CD4-positive, alpha-beta T cell treated with Interferon alpha-2 for 1 hour (primary cell): ENCODE results near the gene TSFM.
A peak's percentile ranks its signal among the peaks of the same experiment; 100 is the strongest.

Experiments used
- DNase-seq, 2 donors: peaks; one replicate each; pipeline ENCODE4 v3.0.0-alpha.2; 2020 to 2022

Gene TSFM

GRCh38 chr12:57749061-57749460, 33.5 kb upstream of the TSFM start:
- DNase-seq = no peak

DNA sequence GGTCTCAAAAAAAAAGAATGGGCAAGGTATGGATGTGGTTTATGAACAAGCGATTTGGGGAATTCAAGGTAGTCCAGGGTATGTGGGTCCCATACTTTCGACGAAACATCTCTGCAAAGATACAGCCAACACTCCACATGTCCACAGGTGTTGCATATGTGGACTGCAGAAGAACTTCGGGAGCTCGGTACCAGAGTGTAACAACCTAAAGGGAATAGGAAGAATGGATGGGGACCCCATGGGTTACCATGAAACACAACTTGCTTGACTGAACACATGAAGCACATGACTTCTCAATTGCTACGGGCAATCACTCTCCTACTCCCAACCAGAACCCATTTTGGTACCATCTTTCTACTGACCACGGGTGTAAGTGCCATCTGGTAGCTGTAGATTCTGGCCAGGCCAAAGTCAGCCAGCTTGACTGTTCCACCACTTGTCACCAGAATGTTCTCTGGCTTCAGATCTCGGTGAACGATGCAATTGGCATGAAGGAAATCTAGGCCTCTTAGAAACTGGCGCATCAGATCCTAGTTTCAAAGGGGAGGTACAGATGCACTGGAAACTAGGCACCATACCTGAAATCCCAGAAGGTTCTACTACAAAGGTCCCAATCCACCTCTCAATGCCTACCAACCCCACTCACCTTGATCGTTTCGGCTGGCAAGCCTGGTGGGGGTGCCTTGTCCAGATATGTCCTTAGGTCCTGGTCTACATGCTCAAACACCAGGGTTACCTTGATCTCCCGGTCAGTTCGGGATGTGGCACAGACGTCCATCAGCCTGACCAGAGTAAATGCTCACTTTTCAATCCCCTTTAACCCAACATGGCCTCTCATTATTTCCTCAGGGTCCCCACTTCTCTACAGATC, 31.8 kb upstream of the TSFM start:
- no peak for DNase-seq

DNA sequence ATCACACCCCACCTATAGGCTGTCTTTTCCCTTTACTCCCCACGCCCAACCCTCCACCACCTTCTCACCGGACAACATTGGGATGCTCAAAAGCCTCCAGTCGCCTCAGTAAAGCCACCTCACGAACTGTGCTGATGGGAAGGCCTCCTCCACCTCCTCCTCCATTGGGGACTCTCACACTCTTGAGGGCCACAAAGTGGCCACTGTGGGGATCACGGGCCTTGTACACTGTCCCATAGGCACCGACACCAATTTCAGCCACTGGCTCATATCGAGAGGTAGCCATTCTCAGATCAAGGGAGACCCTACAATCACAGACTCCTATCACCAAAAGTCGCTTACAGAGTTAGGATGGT, 31.2 kb upstream of the TSFM start:
- DNase-seq = no peak

DNA sequence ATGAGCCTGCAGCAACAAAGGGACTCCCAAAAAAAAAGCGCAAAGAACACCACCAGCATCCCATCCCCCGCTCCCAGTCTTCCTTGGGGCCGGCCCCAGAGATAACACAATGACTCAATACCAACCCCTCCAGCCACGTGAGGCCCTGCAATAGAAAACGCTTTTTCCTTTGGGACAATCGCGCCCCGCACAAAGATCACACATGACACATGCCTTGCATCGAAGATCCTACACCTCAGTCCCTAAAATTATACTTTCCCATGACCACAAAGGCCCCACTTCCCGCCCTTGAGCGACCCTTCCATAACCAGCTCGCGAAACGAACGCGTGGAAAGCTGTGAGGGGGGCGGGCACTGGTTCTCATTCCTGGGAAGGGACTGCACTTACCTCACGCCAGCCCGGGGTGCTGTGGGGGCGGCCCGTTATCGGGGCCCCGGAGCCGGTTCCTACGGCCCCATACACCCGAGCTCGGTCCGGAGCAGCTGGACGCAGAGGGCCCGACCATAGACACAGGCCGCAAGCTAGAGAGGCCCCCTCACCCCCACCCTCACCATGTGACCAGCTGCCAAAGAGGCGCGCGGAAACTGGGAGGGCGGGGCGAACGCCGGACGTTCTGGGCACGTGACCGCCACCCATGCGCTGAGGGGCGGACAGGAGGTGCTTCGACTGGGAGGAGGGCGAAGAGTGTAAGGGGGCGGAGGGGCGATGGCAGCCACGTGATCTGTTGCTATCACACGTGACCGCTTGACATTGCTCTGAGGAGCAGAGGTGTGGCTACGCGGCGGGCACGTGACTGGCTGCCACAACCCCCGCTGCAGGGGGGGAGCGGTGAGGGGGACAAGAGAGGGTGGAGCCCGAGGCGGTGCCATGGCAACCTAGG, 30.6 kb upstream of the TSFM start, which contains the start of gene CDK4:
CDK4 (minus strand) TSS at position 523 of the 880 bp plus-strand sequence. CDS start 593 bp downstream, outside the sequence.
- peak; percentile 99 to 100 for DNase-seq

DNA sequence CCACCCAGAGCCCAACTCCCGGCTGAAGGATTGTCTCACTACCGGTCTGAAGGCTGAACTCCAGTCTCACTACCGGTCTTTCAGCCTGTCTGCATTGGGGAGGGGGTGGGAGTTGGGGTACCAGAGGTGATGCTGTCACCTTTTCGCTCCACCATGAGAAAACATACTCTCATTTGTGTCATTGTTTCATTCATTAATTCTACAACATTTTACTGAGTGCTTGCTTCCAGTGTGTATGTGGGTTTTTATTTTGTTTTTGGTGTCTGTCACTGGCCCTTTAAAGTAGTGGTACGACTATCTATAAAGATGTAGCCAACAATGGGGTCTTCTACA, 30.0 kb upstream of the TSFM start:
- DNase-seq = no peak

GRCh38 chr12:57753756-57754337, 28.7 kb upstream of the TSFM start:
- no peak for DNase-seq

- peak; percentile 88 to 93 for DNase-seq
These were observed 28.0 kb upstream of the TSFM start, which contains the start of gene MARCHF9 for GRCh38 chr12:57754411-57755193. Gene MARCHF9, plus strand, starts transcription at chr12:57755103. Its CDS starts 426 bp downstream, at chr12:57755529.

- DNase-seq = no peak
These were observed 27.5 kb upstream of the TSFM start for GRCh38 chr12:57755194-57755453.

DNA sequence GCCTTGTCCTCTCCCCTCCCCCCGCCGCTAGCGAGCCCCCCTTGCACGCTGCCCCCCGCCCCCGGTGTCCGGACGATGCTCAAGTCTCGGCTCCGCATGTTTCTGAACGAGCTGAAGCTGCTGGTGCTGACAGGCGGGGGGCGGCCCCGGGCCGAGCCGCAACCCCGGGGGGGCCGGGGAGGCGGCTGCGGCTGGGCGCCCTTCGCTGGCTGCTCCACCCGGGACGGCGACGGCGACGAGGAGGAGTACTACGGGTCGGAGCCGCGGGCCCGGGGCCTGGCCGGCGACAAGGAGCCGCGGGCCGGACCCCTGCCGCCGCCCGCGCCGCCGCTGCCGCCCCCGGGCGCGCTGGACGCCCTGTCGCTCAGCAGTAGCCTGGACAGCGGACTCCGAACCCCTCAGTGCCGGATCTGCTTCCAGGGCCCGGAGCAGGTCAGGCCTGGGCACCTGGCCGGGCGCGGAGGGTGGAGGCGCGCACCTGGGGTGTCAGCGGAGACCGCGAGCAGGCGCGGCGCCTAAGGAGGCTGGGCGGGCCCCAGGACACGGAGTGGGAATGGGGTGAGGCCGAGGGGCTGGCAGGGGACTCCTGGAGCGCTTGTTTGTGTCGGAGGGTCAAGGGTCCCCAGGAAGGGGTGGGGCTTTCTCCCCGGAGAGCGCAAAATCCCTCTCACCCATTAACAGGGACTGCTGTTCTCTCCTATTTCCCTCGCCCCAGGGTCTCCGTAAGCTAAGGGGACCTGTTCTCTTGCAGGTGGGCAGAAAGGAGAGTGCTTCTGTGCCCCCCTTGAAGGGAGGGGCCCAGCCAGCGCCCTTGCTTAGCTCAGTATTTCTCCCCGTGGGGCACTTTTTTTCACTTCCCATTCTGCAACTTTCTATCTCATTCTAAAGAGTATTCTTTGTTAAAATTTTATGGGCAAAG, 26.9 kb upstream of the TSFM start:
- peak in 1 of 2 donors; percentile 52 for DNase-seq

GRCh38 chr12:57756406-57757341, 25.9 kb upstream of the TSFM start:
- peak; percentile 71 to 81 for DNase-seq

DNA sequence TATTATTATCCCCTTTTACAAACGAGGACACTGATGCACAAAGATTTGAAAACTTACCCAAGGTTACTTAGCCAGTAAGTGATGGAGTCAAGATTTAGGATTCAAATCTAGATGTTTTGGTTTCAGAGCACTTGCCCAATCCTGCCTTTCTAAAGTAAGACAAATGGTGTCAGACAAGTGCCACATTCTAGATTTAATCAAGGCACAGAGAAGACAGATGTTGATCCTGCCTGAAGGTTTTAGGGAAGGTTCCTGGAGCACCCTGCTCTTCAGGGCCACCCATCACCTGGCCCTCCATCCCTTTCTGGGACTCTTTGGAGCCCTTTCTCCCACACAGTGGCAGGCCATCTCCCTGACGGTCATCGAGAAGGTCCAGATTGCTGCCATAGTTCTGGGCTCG, 24.8 kb upstream of the TSFM start:
- no peak for DNase-seq

- no peak for DNase-seq
These were observed 23.8 kb upstream of the TSFM start for GRCh38 chr12:57758552-57759359.

- DNase-seq = peak; percentile 42 to 69
These were observed 23.1 kb upstream of the TSFM start for GRCh38 chr12:57759360-57759980.

DNA sequence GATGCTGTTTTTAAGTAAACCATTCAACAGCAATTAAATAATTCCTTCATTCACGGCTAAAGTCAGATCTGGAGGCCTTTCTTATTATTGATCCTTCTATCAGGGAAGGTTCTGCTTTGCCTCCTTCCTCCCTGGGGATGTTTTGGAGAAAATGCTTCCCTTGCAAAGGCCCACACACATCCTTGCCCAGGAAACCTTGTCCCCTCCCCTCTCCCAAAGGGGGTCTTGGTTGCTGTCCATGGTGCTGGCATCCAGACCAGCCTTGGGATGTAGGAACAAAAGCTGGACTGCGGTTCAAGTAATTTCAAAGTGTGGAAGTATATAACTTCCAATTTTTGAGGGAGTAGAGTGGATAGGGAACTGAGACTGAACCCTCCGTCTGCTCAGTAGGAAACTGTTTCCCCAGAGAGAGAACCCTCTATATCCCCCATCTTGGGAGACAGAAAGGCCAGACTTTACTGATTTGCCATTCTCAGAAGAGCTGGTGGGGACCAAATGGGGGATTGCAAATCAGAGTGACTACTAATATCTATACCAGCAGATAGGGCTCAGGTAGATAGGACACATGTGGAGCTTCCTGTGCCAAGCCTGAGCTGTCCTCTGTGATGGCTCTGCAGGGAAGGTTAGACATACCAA, 22.1 kb upstream of the TSFM start:
- no peak for DNase-seq

DNA sequence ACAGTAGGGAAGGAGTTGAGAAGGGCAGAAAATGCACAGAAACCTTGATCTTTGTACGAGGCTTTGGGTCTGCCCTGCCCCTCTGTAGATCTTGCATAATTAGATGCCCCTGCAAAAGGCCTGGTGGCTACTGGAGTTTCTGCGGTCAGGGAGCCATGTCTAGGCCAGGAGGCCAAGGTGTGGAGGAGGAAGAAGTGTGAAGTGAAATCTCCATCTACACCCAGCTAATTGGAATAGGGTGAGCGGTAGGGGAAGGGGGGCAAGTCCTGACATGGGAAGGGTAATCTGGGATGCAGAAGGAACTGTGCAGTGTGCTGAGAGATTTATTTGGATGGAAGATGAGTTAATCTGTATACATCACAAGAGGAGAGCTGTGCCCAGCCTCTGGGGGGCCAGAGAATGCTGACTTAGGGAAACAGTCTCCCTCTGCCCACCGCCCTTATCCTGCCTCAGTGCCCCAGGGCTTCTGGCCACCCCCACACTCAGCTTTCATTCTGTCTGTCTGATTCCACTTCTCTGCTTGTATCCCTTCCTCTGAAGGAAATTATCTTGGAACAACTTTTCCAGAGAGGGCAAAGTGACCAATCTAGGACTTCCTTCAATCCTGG, 21.1 kb upstream of the TSFM start:
- no peak for DNase-seq

DNA sequence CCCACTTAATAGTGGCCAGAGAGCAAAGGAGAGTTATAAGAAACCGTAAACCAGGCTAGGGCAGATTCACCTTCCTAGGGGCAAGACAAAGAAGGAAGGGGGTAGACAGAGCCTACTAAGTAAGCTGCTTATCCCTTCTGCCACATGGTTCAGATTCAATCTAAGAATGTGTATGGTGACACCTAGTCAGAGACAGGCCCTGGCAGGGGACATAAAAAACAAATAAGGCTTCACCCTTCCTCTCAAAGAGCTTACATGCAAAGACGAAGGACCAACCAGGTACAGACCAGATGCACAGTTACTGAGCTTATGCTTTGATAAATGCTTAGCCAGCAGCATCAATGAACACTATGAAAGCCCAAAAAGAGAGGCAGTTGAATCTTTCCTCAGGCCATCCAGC, 20.1 kb upstream of the TSFM start:
- DNase-seq = no peak

GRCh38 chr12:57763881-57764661, 18.5 kb upstream of the TSFM start:
- DNase-seq = no peak

DNA sequence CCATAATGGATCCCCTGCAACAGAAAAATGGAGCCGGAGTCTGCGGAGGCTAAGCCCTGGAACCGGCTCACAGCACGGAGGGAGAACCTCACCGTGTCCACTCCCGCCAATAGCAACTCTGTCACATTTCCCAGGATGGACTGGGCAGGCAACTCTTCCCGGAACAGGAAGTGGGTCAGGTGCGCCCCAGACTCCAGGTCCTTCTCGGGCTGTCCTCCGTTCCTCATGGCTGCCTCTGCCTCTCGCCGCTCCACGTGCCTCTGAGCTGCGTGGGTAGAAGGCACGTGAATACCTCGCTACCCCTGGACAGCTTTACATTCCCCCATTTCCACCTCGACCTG, 18.0 kb upstream of the TSFM start:
- DNase-seq = no peak
